ENCODE results near the gene EDEM1.

- TF ChIP-seq POLR2A (IDR thresholded peaks at IDR 0.05): no peak
- TF ChIP-seq, protein P1, sequence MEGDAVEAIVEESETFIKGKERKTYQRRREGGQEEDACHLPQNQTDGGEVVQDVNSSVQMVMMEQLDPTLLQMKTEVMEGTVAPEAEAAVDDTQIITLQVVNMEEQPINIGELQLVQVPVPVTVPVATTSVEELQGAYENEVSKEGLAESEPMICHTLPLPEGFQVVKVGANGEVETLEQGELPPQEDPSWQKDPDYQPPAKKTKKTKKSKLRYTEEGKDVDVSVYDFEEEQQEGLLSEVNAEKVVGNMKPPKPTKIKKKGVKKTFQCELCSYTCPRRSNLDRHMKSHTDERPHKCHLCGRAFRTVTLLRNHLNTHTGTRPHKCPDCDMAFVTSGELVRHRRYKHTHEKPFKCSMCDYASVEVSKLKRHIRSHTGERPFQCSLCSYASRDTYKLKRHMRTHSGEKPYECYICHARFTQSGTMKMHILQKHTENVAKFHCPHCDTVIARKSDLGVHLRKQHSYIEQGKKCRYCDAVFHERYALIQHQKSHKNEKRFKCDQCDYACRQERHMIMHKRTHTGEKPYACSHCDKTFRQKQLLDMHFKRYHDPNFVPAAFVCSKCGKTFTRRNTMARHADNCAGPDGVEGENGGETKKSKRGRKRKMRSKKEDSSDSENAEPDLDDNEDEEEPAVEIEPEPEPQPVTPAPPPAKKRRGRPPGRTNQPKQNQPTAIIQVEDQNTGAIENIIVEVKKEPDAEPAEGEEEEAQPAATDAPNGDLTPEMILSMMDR (IDR thresholded peaks at IDR 0.05): no peak
Observed at GRCh38 chr3:5232570-5232969, 45.1 kb downstream of the EDEM1 start.

Measured in testis (tissue), 2 donors.